Activated CD4-positive, CD25-positive, alpha-beta regulatory T cell treated with anti-CD3 and anti-CD28 coated beads, Interleukin-2, amount 50 U/mL, for 24 hours (primary cell): ENCODE data around the gene RAB30.

ENCODE experiments used
- ATAC-seq, 2 donors: fragments of 150-1000 bp; cut with Tn5 transposase; one replicate each; pipeline ENCODE4 v1.10.0; 2021; ENCODE audit warnings: mild to moderate bottlenecking in 1 of 2, moderate library complexity in 1 of 2

The RAB30 gene

GRCh38 chr11:83007909-83008580 lies 63.7 kb downstream of the RAB30 start:
- no peak for ATAC-seq

GRCh38 chr11:83007477-83007876 lies 64.2 kb downstream of the RAB30 start:
- ATAC-seq, result no peak

DNA sequence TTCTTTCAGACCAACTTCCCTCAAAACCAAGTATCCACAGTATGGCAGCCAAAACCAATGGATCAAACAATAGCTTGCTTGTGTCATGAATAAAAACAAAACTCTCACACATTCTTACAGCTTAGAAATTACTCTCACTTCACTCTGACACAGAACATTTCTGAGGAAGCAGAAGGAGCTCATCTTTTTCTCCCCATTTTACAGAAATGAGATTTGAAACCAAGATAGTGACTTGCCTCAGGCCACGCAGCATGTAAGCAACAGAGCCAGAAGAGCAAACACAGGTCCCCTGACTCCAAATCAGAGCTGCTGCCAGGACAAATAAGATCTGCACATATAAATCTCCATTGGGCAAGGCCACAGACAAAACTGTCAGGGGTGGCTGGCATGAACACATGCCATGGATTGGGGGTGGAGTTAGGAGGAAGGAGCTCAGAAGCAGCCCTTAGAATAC lies 64.8 kb downstream of the RAB30 start:
- ATAC-seq, result peak; percentile 23 to 42

DNA sequence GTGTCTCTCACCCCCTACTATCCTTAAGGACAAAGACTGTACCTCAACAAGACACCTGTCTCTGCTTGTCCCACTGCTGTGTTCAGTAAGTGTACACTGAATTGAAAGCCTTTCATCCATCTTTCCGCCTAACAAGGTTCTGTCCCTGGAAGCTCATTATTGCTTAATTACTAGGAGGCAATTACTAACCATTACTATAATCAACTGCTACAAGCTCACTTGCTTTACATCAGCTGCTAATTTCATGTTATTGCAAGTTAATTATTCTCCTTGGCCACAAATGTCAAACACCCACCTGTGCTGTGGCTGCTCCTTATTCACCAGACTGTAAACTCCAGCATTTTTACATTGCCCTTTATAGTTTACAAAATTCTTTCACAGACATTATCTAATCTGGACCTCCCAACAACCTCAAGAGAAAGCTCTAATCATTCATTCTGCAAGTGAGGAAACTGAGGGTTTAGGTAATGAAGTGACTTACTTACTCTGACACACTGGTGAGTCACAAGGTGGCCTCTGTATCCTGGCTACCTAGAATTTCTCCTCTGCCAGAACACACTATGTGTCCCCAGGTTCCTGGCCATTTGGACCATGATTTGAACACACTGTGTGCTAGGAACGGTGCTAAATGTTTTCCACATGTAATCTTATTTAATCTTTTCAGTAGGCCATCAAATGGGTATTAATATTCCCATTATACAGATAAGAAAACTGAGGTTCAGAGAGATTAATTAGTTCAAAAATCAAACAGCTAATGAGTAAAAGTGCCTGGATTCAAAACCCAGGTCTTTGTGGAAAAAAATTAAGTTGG lies 66.7 kb downstream of the RAB30 start:
- ATAC-seq, result peak; percentile 75 to 84

DNA sequence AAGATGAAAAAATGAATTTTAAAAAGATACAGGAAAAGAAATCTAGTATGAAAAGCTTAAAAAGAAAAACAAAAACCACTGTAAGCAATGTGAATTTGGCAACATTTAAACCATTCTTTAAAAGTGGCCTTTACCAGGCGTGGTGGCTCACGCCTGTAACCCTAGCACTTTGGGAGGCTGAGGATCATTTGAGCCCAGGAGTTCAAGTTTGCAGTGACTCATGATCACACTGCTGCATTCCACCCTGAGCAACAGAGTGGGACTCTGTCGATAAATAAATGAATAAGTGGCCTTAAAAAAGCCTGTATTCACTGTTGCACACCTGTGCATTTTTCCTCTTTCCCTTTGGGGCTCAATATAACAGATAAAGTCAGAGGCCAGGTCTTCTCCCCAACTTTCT lies 69.2 kb downstream of the RAB30 start:
- ATAC-seq, result no peak

GRCh38 chr11:83002053-83002452 lies 69.6 kb downstream of the RAB30 start:
- peak; percentile 52 to 55 for ATAC-seq

DNA sequence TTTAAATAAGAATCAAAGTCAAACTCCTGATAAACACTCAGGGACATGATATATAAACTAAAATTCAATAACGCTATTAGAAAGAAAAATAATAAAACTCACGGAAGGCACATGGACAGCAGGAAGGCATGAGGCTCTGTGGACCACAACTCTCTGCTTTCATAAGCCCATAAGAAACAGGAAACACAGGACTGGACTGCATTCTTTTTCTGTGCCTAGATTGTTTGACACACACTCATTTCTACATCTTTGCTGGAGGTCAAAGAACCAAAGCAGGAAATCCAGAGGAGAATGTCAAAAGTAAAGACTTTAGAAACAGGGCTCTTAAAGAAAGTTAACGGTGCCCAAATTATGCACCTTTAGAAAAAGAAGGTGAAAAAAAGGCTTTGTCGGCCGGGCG lies 71.3 kb downstream of the RAB30 start:
- no peak for ATAC-seq

DNA sequence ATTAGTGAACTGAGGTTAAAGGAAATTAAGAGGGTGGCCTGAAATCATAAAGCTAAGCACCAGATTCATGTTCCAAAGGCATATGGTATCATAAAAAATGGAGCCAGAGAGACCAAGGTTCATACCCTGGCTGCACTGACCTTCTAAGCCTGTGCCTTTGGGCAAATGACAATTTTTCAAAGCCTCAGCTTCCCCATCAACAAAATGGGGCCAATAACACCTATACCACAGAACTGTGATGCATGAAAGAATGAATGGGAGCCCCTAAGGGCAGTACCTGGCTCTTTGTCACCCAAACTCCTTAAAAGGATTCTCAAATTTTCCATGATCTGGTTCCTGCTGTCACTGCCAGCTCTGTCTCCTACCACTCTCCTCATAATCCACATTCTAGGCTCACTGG lies 72.5 kb downstream of the RAB30 start:
- no peak for ATAC-seq

GRCh38 chr11:82998697-82999096 lies 73.0 kb downstream of the RAB30 start:
- no peak for ATAC-seq

DNA sequence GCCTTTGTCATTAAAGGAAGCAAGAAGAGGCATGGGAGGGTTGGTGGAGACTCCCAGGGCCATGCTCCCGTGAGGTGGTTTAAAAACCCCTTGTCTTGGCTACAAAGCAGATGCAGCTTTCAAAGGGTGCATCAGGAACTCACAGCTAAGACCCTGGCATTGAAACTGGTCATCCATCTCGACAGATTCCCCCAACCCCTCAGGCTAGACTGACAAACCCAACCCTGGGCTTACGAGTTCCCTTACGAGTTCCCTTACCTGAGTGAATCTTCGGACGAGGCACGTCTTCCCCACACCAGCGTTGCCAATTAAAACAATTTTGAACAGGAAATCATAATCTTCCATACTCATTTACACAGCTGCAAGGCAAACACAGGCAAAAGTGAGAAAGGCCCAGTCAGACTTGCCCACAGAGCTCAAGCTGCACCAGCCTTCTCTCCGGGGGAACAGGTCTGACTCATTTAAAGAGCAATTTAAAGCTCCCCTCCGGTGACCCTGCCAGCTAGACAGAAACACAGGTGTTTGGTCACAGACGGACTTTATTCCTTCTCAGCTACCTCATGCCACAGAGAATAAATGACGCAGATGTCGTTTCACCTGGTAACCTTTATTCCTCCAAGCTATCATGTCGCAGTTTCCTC lies 74.6 kb downstream of the RAB30 start:
- ATAC-seq, result peak; percentile 68 to 72

DNA sequence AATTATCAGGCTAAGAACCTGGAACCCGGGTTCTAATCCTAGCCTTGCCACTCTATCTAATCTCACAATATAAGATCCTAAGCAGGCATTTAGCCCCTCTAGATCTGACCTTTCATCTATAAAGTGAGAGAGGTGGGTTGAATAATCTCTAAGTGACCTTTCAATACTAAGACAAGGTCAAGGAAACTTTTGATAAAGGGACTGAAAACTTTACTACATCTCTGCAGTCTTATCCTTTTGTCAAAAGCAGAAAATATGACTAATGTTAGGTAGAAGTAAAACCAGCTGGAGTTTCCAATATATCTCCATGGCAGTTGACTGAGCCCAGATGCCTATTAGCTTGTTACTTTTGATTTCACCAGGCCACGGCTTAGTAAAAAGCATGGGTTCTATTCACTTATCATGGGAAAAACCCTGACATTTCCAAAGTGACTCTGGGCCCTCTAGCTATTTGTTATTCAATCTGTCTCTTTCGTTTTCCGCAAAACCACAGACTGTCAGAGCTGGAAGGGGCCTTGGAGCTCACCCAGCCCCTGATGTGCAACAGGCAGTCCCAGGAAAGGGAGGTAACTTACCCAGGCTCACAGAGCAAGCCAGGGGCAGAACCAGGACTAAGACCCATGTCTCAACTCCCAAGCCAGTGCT lies 75.8 kb downstream of the RAB30 start:
- peak; percentile 72 to 79 for ATAC-seq

- no peak for ATAC-seq
Measured at GRCh38 chr11:82995235-82995634, 76.5 kb downstream of the RAB30 start.

- no peak for ATAC-seq
Measured at GRCh38 chr11:82994604-82995230, 77.0 kb downstream of the RAB30 start.

DNA sequence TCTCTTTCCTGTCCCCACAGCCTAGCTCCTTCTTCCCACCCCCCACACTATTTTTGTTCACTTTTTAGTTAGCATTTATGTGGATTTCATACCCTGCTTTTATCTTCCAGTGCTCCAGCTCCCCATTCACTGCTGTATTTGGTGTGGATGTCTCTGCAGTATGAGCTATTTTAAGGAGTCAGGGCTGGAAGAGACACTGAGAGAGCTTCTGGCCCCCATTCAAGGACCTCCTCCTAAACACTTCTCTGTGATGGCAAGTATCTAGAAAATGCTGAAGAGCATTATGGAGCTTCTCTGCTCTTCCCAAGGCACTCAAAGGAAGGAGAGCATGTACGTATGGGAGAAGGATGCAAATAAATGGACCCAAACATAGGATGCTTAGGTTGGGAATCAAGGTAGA lies 79.5 kb downstream of the RAB30 start:
- ATAC-seq, result no peak

DNA sequence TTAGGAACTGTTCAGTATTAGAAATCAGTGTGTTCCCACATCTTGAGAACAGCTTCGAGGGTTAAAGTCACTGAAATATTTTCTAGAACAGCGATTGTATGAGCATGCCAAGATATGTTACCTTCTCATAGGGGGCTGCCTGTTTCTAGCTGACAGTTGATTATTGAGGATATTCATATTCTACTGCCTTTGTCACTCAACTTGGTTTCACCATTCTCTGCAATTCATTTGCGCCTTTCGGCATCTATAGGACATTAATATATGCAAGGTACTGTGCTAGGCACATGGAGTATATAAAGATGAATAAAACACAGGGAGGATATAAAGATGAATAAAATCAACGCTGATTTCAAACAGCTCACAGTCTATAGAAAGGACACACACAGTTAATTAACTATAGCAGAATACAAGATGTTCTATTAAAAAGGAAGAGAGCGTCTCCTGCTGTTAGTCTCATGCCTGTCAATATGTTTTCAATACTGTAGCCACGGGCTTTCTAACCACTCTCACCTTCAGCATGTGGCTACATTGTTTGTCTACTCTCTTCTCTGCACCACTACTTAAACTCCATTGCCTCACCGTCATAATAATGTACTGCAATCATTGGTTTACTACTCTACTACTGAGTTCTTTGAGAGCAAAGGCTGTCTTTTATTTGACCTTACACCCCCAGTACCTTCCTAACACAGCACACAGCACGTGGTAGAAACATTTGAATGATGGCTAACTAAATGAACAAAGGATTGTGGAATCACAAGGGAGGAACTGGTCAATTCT lies 81.9 kb downstream of the RAB30 start:
- ATAC-seq, result no peak

DNA sequence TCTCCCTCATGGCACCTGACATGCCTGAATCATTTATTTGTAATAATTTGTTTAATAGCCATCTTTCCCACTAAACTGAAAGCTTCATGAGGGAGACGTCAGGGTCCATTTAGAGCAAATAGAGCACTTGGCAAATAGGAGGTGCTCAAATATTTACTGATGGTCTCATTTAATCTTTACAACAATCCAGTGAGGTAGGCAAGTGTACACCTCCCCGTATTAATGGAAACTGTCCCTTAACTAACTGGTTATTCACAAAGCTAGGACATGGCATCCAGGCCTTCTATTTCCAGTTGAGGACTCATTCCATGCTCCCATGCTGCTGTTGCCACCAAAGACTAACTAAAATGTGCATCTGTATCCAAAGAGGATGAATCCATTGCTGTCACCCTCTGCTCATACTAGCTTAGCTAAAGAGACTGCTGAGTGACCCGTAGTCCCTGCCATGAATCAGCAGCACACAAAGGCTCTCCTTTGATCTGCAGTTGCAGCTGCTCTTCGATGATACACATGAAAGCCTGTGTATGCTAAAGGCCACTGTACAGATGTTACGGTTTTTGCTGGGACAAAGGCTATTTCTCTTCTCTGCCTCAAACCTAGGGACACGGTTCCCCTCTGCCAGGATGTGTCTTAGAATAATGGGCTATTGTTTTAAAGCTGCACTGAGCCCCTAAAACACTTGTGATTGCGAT lies 82.6 kb downstream of the RAB30 start:
- ATAC-seq, result no peak

DNA sequence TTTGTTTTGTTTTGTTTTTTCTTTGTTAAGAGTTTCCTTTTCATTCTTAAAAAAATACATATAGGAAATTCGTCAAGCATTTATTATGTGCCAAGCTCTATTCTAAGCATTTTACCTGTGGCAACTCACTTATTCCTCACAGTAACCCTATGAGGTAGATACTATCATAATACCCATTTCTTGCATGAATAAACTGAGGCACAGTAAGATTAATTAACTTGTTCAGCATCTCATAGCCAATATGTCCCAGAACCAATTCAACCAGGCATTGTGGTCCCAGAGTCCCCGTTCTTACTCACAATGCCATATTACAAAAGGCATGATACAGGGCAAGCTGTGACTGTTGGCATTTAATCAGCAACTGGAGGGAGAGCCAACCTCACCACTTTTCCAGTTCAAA lies 83.7 kb downstream of the RAB30 start:
- ATAC-seq, result no peak

- no peak for ATAC-seq
Measured at GRCh38 chr11:82986446-82986845, 85.3 kb downstream of the RAB30 start.

GRCh38 chr11:82981852-82982251 lies 89.8 kb downstream of the RAB30 start:
- no peak for ATAC-seq

DNA sequence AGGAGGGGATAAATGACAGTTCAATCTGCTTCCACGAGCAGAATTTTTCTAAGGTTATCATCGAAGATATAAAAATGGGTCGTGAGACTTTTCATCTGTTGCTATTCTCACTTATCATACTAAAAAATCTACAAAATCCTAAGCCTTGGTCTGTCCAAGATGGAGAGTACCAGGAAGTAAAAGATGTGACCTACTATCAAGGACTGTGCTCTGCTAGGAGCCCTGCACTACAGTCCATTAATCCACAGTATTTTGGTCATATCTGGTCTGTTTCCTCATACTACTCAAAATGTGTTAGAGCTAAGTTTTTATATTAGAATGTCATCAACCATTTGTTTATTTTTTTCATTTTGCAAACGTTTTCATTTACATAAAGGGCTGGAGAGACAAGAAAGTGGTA lies 90.8 kb downstream of the RAB30 start:
- ATAC-seq, result no peak

DNA sequence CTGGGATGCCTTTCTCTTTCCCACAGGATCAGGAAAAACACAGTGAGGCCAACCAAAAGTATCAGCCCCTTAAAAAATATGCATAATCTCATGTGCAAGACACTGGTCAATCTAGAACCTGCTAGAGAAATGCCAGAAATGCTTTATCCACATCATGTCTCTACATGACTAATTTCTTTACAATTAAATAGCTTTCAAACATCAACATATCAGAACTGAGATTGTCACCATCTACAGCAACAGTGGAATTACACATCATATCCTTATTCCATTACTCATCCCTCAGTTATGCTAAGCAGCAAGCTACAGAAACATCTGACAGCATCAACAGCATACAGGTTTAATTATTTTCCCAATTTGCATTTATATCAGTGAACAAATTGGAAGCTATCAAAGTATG lies 91.4 kb downstream of the RAB30 start:
- peak; percentile 80 to 83 for ATAC-seq
